Neural cell (in vitro differentiated cells): Measurements from ENCODE around the gene CBFA2T3.

Experiments
- CTCF ChIP-seq: fragments of 450-650 bp; IDR thresholded peaks from 2 replicates; pipeline ENCODE4 v1.5.1; 2014; ENCODE audit warnings: antibody characterized with exemption, mild to moderate bottlenecking, moderate library complexity; ENCODE audit not compliant: poor library complexity, severe bottlenecking
- EP300 ChIP-seq: fragments of 450-650 bp; conservative IDR thresholded peaks from 2 replicates; pipeline ENCODE4 v1.6.1; 2014; ENCODE audit warnings: antibody characterized with exemption, mild to moderate bottlenecking, moderate library complexity; ENCODE audit not compliant: poor library complexity, severe bottlenecking
- EZH2 ChIP-seq: fragments of 200-600, 300-800 bp; shearing (Covaris generic), sonication (generic); IDR thresholded peaks from 2 replicates; pipeline ENCODE4 v1.6.1; 2014; ENCODE audit warnings: antibody characterized with exemption, low read length, borderline replicate concordance, mild to moderate bottlenecking; ENCODE audit not compliant: insufficient read depth, poor library complexity, severe bottlenecking
- MXI1 ChIP-seq: fragments of 450-650 bp; conservative IDR thresholded peaks from 2 replicates; pipeline ENCODE4 v1.6.1; 2014; ENCODE audit warnings: antibody characterized with exemption, mild to moderate bottlenecking; ENCODE audit not compliant: poor library complexity, severe bottlenecking

GRCh38 chr16:88999457-89000206, 22.6 kb upstream of the CBFA2T3 start:
- TF ChIP-seq CTCF (no peak), EP300 (no peak), EZH2 (no peak), MXI1 (no peak)
